HepG2 (cell line): ENCODE measurements around the gene FLVCR1. TPM values are rescaled to one million over a fixed set of nuclear protein-coding genes. Genes with fewer than 3 reads are reported as not detected.

ENCODE experiments used
- ADNP ChIP-seq: sonication (generic); formaldehyde crosslinking; IDR thresholded peaks from 2 replicates; pipeline ENCODE4 v1.4.0; 2020; ENCODE audit warnings: missing genetic modification reagents
- ARNT2 ChIP-seq: sonication (generic); formaldehyde crosslinking; IDR thresholded peaks from 2 replicates; pipeline ENCODE4 v1.8.0; 2022; ENCODE audit warnings: mild to moderate bottlenecking, low read depth, missing genetic modification reagents, moderate library complexity
- CEBPB ChIP-seq: IDR thresholded peaks from 2 replicates; pipeline ENCODE4 v1.6.1; 2011; ENCODE audit warnings: low read depth, low read length, improper control_type of control experiment, borderline replicate concordance
- ELF4 ChIP-seq: sonication (generic); formaldehyde crosslinking; IDR thresholded peaks from 2 replicates; pipeline ENCODE4 v1.5.0; 2020; ENCODE audit warnings: missing genetic modification reagents, mild to moderate bottlenecking, moderate library complexity, borderline replicate concordance
- FOSL1 ChIP-seq: sonication (generic); formaldehyde crosslinking; IDR thresholded peaks from 2 replicates; pipeline ENCODE4 v1.9.0; 2021; ENCODE audit warnings: missing genetic modification reagents, borderline replicate concordance
- GFI1 ChIP-seq: sonication (generic); formaldehyde crosslinking; IDR thresholded peaks from 2 replicates; pipeline ENCODE4 v1.5.0; 2020; ENCODE audit warnings: missing genetic modification reagents, mild to moderate bottlenecking, borderline replicate concordance
- KDM4B ChIP-seq: sonication (generic); formaldehyde crosslinking; IDR thresholded peaks from 2 replicates; pipeline ENCODE4 v1.4.0; 2020; ENCODE audit warnings: missing genetic modification reagents
- KLF9 ChIP-seq: IDR thresholded peaks from 2 replicates; pipeline ENCODE4 v1.6.1; 2016; ENCODE audit warnings: low read depth
- MTA3 ChIP-seq: sonication (generic); formaldehyde crosslinking; IDR thresholded peaks from 2 replicates; pipeline ENCODE4 v1.4.0; 2020; ENCODE audit warnings: missing genetic modification reagents
- POLR2AphosphoS2 ChIP-seq: IDR thresholded peaks from 2 replicates; pipeline ENCODE4 v1.6.1; 2011; ENCODE audit warnings: low read depth, low read length, improper control_type of control experiment
- SALL1 ChIP-seq: sonication (generic); formaldehyde crosslinking; IDR thresholded peaks from 2 replicates; pipeline ENCODE4 v1.8.0; 2022; ENCODE audit warnings: mild to moderate bottlenecking, missing genetic modification reagents
- SRSF9 ChIP-seq: fragments of 200-400 bp; formaldehyde crosslinking; IDR thresholded peaks from 2 replicates; pipeline ENCODE4 v1.6.1; 2018; ENCODE audit warnings: borderline replicate concordance, mild to moderate bottlenecking, low read depth, low read length; ENCODE audit not compliant: insufficient read depth, poor library complexity, severe bottlenecking
- ZFP36 ChIP-seq: fragments of 150-350 bp; IDR thresholded peaks from 2 replicates; pipeline ENCODE4 v1.6.1; 2018; ENCODE audit warnings: borderline replicate concordance, low read length, low read depth; ENCODE audit not compliant: partially characterized antibody
- ZNF432 ChIP-seq: sonication (generic); formaldehyde crosslinking; IDR thresholded peaks from 2 replicates; pipeline ENCODE4 v1.5.0; 2020; ENCODE audit warnings: missing genetic modification reagents, mild to moderate bottlenecking, borderline replicate concordance
- ZNF570 ChIP-seq: sonication (generic); formaldehyde crosslinking; IDR thresholded peaks from 2 replicates; pipeline ENCODE4 v1.4.0; 2020; ENCODE audit warnings: mild to moderate bottlenecking, missing genetic modification reagents, borderline replicate concordance
- ZNF761 ChIP-seq: sonication (generic); formaldehyde crosslinking; conservative IDR thresholded peaks from 2 replicates; pipeline ENCODE4 v1.4.0; 2020; ENCODE audit warnings: mild to moderate bottlenecking, missing genetic modification reagents
- ZNF781 ChIP-seq: sonication (generic); formaldehyde crosslinking; IDR thresholded peaks from 2 replicates; pipeline ENCODE4 v1.5.1; 2020; ENCODE audit warnings: borderline replicate concordance, mild to moderate bottlenecking, missing genetic modification reagents; ENCODE audit errors: not compliant biosample characterization
- ZNF850 ChIP-seq: sonication (generic); formaldehyde crosslinking; conservative IDR thresholded peaks from 2 replicates; pipeline ENCODE4 v1.9.0; 2021; ENCODE audit warnings: mild to moderate bottlenecking, missing genetic modification reagents
- polyA plus RNA-seq, 8 experiments: library from polyadenylated mRNA; depleted of rRNA in 3 of 8; stranded (reverse) in 7 of 8; unstranded in 1 of 8; fragments of >200 nt; fragmentation: Illumina TruSeq in 4 of 8; extraction: Trizol in 4 of 8; gene quantifications; 2 replicates each; pipeline versions ENCODE4 v1.2.1 to v1.2.3, GENCODE V29; 2011 to 2016; ENCODE audit warnings: low read depth in 4 of 8, missing spikeins in 1 of 8, mixed read lengths in 1 of 8; ENCODE audit not compliant: insufficient read depth in 1 of 8
- total RNA-seq, 5 experiments: library from RNA; depleted of rRNA; stranded (reverse); fragments of >200 nt; fragmentation: Illumina TruSeq; extraction: Trizol; gene quantifications; 2 replicates each; pipeline ENCODE4 v1.2.3, GENCODE V29; 2016; ENCODE audit warnings: low read depth in 1 of 5
- TF ChIP-seq, protein P1 (sequence below), 2 experiments: sonication (generic) in 1 of 2; formaldehyde crosslinking in 1 of 2; IDR thresholded peaks; 2 replicates each; pipeline versions ENCODE4 v1.5.1 to v1.6.1; 2011 to 2020; ENCODE audit warnings: borderline replicate concordance in 1 of 2, low read depth in 1 of 2, low read length in 1 of 2, mild to moderate bottlenecking in 1 of 2, missing genetic modification reagents in 1 of 2, moderate library complexity in 1 of 2
- TF ChIP-seq, protein P2 (sequence below): sonication (generic); formaldehyde crosslinking; IDR thresholded peaks from 2 replicates; pipeline ENCODE4 v1.4.0; 2020; ENCODE audit warnings: mild to moderate bottlenecking, missing genetic modification reagents
- TF ChIP-seq, protein P3 (sequence below): fragments of 450-650 bp; IDR thresholded peaks from 2 replicates; pipeline ENCODE4 v1.6.1; 2017
- TF ChIP-seq, protein P4 (sequence below): sonication (generic); formaldehyde crosslinking; IDR thresholded peaks from 2 replicates; pipeline ENCODE4 v1.4.0; 2020; ENCODE audit warnings: mild to moderate bottlenecking, low read depth, missing genetic modification reagents
- TF ChIP-seq, protein P5 (sequence below): sonication (generic); formaldehyde crosslinking; IDR thresholded peaks from 2 replicates; pipeline ENCODE4 v1.5.0; 2020; ENCODE audit warnings: missing genetic modification reagents

The FLVCR1 gene
- total and polyA plus RNA-seq, 2 of the 13 experiments (the other 11 are each of a cell fraction or from before 2014, with no cell fraction given): 14.8 to 39.8 TPM

DNA sequence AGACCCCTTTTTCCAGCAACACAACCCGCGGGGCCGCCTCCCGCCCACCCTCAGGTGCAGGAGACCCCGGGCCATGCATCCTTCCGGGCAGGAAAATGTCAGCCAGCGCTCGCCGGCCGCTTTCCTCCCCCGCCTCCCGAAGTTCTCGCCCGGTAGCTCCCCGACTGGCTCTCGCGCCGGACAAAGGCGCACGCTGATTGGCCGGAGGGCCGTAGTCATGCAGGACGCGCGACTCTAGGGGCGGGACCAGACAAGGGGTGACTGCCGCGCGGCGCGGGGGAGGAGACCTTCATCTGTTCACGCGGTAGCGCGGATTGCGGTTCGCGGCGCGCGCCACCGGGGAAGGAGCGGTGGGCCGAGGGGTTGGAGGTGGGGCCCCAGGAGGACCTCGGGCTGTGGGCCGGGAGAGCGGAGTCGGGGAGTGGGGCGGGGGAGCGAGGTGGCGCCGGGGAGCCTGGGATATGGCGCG is at the start of gene FLVCR1 (continued):
- TF ChIP-seq ELF4 (peak; percentile 34; the same call in 1 of the 2 replicates), ADNP (CRISPR knock-in tag) (no peak), KLF9 (0 out of 2 replicates have a peak, but pooled peaks have one; percentile 25), ZNF761 (CRISPR knock-in tag) (peak; percentile 63; the same call in 1 of the 2 replicates), ZNF570 (CRISPR knock-in tag) (no peak), ZFP36 (no peak), GFI1 (CRISPR knock-in tag) (peak; percentile 86), ZNF432 (no peak), POLR2AphosphoS2 (no peak), SRSF9 (no peak), ZNF850 (CRISPR knock-in tag) (no peak), SALL1 (CRISPR knock-in tag) (peak; percentile 61; the same call in 1 of the 2 replicates), FOSL1 (CRISPR knock-in tag) (no peak), ARNT2 (peak; percentile 84), ZNF781 (CRISPR knock-in tag) (no peak), MTA3 (CRISPR knock-in tag) (no peak), KDM4B (CRISPR knock-in tag) (no peak), CEBPB (no peak)
- TF ChIP-seq, protein P1, sequence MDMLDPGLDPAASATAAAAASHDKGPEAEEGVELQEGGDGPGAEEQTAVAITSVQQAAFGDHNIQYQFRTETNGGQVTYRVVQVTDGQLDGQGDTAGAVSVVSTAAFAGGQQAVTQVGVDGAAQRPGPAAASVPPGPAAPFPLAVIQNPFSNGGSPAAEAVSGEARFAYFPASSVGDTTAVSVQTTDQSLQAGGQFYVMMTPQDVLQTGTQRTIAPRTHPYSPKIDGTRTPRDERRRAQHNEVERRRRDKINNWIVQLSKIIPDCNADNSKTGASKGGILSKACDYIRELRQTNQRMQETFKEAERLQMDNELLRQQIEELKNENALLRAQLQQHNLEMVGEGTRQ (IDR thresholded peaks at IDR 0.05; ENCODE audit: low read depth, low read length): no peak
- TF ChIP-seq, protein P1 (CRISPR knock-in tag; IDR thresholded peaks at IDR 0.05; ENCODE audit: borderline replicate concordance): 0 out of 2 replicates have a peak, but pooled peaks have one; percentile 25
- TF ChIP-seq, protein P2, sequence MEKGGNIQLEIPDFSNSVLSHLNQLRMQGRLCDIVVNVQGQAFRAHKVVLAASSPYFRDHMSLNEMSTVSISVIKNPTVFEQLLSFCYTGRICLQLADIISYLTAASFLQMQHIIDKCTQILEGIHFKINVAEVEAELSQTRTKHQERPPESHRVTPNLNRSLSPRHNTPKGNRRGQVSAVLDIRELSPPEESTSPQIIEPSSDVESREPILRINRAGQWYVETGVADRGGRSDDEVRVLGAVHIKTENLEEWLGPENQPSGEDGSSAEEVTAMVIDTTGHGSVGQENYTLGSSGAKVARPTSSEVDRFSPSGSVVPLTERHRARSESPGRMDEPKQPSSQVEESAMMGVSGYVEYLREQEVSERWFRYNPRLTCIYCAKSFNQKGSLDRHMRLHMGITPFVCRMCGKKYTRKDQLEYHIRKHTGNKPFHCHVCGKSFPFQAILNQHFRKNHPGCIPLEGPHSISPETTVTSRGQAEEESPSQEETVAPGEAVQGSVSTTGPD: no peak
- TF ChIP-seq, protein P3, sequence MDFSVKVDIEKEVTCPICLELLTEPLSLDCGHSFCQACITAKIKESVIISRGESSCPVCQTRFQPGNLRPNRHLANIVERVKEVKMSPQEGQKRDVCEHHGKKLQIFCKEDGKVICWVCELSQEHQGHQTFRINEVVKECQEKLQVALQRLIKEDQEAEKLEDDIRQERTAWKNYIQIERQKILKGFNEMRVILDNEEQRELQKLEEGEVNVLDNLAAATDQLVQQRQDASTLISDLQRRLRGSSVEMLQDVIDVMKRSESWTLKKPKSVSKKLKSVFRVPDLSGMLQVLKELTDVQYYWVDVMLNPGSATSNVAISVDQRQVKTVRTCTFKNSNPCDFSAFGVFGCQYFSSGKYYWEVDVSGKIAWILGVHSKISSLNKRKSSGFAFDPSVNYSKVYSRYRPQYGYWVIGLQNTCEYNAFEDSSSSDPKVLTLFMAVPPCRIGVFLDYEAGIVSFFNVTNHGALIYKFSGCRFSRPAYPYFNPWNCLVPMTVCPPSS: no peak
- TF ChIP-seq, protein P4, sequence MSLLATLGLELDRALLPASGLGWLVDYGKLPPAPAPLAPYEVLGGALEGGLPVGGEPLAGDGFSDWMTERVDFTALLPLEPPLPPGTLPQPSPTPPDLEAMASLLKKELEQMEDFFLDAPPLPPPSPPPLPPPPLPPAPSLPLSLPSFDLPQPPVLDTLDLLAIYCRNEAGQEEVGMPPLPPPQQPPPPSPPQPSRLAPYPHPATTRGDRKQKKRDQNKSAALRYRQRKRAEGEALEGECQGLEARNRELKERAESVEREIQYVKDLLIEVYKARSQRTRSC (CRISPR knock-in tag): peak; percentile 79; the same call in 1 of the 2 replicates
- TF ChIP-seq, protein P5, sequence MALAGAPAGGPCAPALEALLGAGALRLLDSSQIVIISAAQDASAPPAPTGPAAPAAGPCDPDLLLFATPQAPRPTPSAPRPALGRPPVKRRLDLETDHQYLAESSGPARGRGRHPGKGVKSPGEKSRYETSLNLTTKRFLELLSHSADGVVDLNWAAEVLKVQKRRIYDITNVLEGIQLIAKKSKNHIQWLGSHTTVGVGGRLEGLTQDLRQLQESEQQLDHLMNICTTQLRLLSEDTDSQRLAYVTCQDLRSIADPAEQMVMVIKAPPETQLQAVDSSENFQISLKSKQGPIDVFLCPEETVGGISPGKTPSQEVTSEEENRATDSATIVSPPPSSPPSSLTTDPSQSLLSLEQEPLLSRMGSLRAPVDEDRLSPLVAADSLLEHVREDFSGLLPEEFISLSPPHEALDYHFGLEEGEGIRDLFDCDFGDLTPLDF (CRISPR knock-in tag): no peak; the same call in 1 of the 2 replicates
